Memory B cell (primary cell): ENCODE results near the gene EPHX1.

Experiments
- ATAC-seq: fragments of 150-1000 bp; cut with Tn5 transposase; 2 replicates; pipeline ENCODE4 v1.10.0; 2021; ENCODE audit warnings: low read depth, mild to moderate bottlenecking, moderate library complexity
- DNase-seq, 2 donors: peaks; one replicate each; pipeline ENCODE4 v3.0.0; 2022; ENCODE audit warnings: low spot score in 2 of 2
- H3K27ac Mint-ChIP-seq: one replicate; pipeline ENCODE4 v1.8.0; 2022; ENCODE audit warnings: mild to moderate bottlenecking, moderate library complexity, mixed read lengths
- H3K27me3 Mint-ChIP-seq: one replicate; pipeline ENCODE4 v1.8.0; 2022; ENCODE audit warnings: mixed read lengths
- H3K36me3 Mint-ChIP-seq: one replicate; pipeline ENCODE4 v1.8.0; 2022; ENCODE audit warnings: mild to moderate bottlenecking, mixed read lengths
- H3K4me1 Mint-ChIP-seq: one replicate; pipeline ENCODE4 v1.8.0; 2022; ENCODE audit warnings: mixed read lengths
- H3K4me3 Mint-ChIP-seq: one replicate; pipeline ENCODE4 v1.8.0; 2022; ENCODE audit warnings: mild to moderate bottlenecking, moderate library complexity, mixed read lengths
- H3K9me3 Mint-ChIP-seq: one replicate; pipeline ENCODE4 v1.8.0; 2022; ENCODE audit warnings: mixed read lengths

Gene EPHX1

GRCh38 chr1:225878282-225878681, 68.4 kb downstream of the EPHX1 start:
- Mint-ChIP-seq H3K36me3 (peaks cover 8% of the 10 kb centered on the region), H3K27ac (peak overlapping the region; percentile 7), H3K27me3 (no peaks in the 10 kb centered on the region), H3K9me3 (no peaks in the 10 kb centered on the region), H3K4me1 (peaks cover 38% of the 10 kb centered on the region), H3K4me3 (peak overlapping the region; percentile 35)
- no peak for DNase-seq
- no peak for ATAC-seq

GRCh38 chr1:225879521-225880221, 69.7 kb downstream of the EPHX1 start:
- Mint-ChIP-seq H3K9me3 (no peaks in the 10 kb centered on the region), H3K27me3 (no peaks in the 10 kb centered on the region), H3K27ac (peak overlapping the region; percentile 28), H3K36me3 (peaks cover 5% of the 10 kb centered on the region), H3K4me3 (peak overlapping the region; percentile 92), H3K4me1 (peaks cover 44% of the 10 kb centered on the region)
- peak; percentile 52 for ATAC-seq
- no peak for DNase-seq

- Mint-ChIP-seq H3K27ac (peak overlapping the region; percentile 28), H3K4me1 (peaks cover 44% of the 10 kb centered on the region), H3K36me3 (peaks cover 5% of the 10 kb centered on the region), H3K4me3 (peak overlapping the region; percentile 92), H3K27me3 (no peaks in the 10 kb centered on the region), H3K9me3 (no peaks in the 10 kb centered on the region)
- DNase-seq: no peak
- no peak for ATAC-seq
Observed at GRCh38 chr1:225880222-225880588, 70.3 kb downstream of the EPHX1 start.

- no peak for ATAC-seq
- Mint-ChIP-seq H3K27me3 (no peaks in the 10 kb centered on the region), H3K4me1 (peaks cover 44% of the 10 kb centered on the region), H3K9me3 (no peaks in the 10 kb centered on the region), H3K36me3 (peaks cover 5% of the 10 kb centered on the region), H3K4me3 (peak overlapping the region; percentile 92), H3K27ac (peak overlapping the region; percentile 28)
- DNase-seq: no peak
Observed at GRCh38 chr1:225880636-225881035, 70.7 kb downstream of the EPHX1 start.

GRCh38 chr1:225881081-225881958, 71.4 kb downstream of the EPHX1 start:
- peaks cover 40% of the 10 kb centered on the region for H3K4me1 Mint-ChIP-seq

GRCh38 chr1:225881959-225882693, 72.2 kb downstream of the EPHX1 start, which contains the start of gene TMEM63A:
Gene TMEM63A, minus strand, starts transcription at chr1:225882380. Its CDS starts 4,800 bp downstream, at chr1:225877580.
- peak within 1 kb of the TSS; percentile 92 for H3K4me3 Mint-ChIP-seq
- peak; percentile 82 for ATAC-seq
- peaks cover 37% of the 10 kb centered on the region for H3K4me1 Mint-ChIP-seq
- H3K36me3 Mint-ChIP-seq: peaks cover 2% of the 10 kb centered on the region
- H3K27ac Mint-ChIP-seq: peak within 1 kb of the TSS; percentile 79
- peak; percentile 78 to 84 for DNase-seq
- H3K27me3 Mint-ChIP-seq: no peaks in the 10 kb centered on the region
- no peaks in the 10 kb centered on the region for H3K9me3 Mint-ChIP-seq

More at GRCh38 chr1:225881081-225881958, 71.4 kb downstream of the EPHX1 start:
- H3K36me3 Mint-ChIP-seq: peaks cover 5% of the 10 kb centered on the region
- H3K9me3 Mint-ChIP-seq: no peaks in the 10 kb centered on the region
- H3K27ac Mint-ChIP-seq: peak overlapping the region; percentile 28
- no peaks in the 10 kb centered on the region for H3K27me3 Mint-ChIP-seq
- ATAC-seq (peak; percentile 15), DNase-seq (peak in 1 of 2 donors; percentile 23)
- H3K4me3 Mint-ChIP-seq: peak overlapping the region; percentile 92

GRCh38 chr1:225882694-225883615, 73.0 kb downstream of the EPHX1 start:
- DNase-seq (no peak), ATAC-seq (peak; percentile 37)
- Mint-ChIP-seq H3K9me3 (no peaks in the 10 kb centered on the region), H3K36me3 (no peaks in the 10 kb centered on the region), H3K27me3 (no peaks in the 10 kb centered on the region), H3K4me3 (peak overlapping the region; percentile 92), H3K27ac (peak overlapping the region; percentile 79), H3K4me1 (peaks cover 35% of the 10 kb centered on the region)

GRCh38 chr1:225883616-225884265, 73.8 kb downstream of the EPHX1 start:
- Mint-ChIP-seq H3K4me3 (peak overlapping the region; percentile 92), H3K27me3 (no peaks in the 10 kb centered on the region), H3K36me3 (no peaks in the 10 kb centered on the region), H3K27ac (peak overlapping the region; percentile 79), H3K4me1 (peaks cover 31% of the 10 kb centered on the region), H3K9me3 (no peaks in the 10 kb centered on the region)
- ATAC-seq (no peak), DNase-seq (no peak)

GRCh38 chr1:225885336-225885735, 75.4 kb downstream of the EPHX1 start:
- ATAC-seq (no peak), DNase-seq (no peak)
- no peaks in the 10 kb centered on the region for H3K36me3 Mint-ChIP-seq
- no peak overlapping the region for H3K4me3 Mint-ChIP-seq
- H3K27ac Mint-ChIP-seq: no peak overlapping the region
- no peaks in the 10 kb centered on the region for H3K27me3 Mint-ChIP-seq
- H3K9me3 Mint-ChIP-seq: no peaks in the 10 kb centered on the region
- peaks cover 15% of the 10 kb centered on the region for H3K4me1 Mint-ChIP-seq

GRCh38 chr1:225886159-225887029, 76.5 kb downstream of the EPHX1 start:
- H3K4me3 Mint-ChIP-seq: no peak overlapping the region
- DNase-seq: no peak
- H3K27ac Mint-ChIP-seq: no peak overlapping the region

GRCh38 chr1:225887030-225887314, 77.0 kb downstream of the EPHX1 start:
- no peak overlapping the region for H3K4me3 Mint-ChIP-seq
- no peak overlapping the region for H3K27ac Mint-ChIP-seq
- DNase-seq (no peak), ATAC-seq (no peak)
- H3K9me3 Mint-ChIP-seq: no peaks in the 10 kb centered on the region
- H3K4me1 Mint-ChIP-seq: peaks cover 11% of the 10 kb centered on the region
- H3K27me3 Mint-ChIP-seq: no peaks in the 10 kb centered on the region
- H3K36me3 Mint-ChIP-seq: no peaks in the 10 kb centered on the region

More at GRCh38 chr1:225886159-225887029, 76.5 kb downstream of the EPHX1 start:
- H3K27me3 Mint-ChIP-seq: no peaks in the 10 kb centered on the region
- ATAC-seq: no peak
- H3K36me3 Mint-ChIP-seq: no peaks in the 10 kb centered on the region
- no peaks in the 10 kb centered on the region for H3K9me3 Mint-ChIP-seq
- H3K4me1 Mint-ChIP-seq: peaks cover 11% of the 10 kb centered on the region
